ENCODE results near the gene INPP1.

The INPP1 gene

GRCh38 chr2:190412966-190413365, 69.6 kb downstream of the INPP1 start:
- Histone ChIP-seq H3K27me3 (ENCODE audit: control insufficient read depth, insufficient read depth, low read length) (peaks cover 4% of the 10 kb centered on the region), H3K9me3 (replicated peaks; ENCODE audit: low read length) (no peaks in the 10 kb centered on the region), H3K36me3 (ENCODE audit: insufficient read depth, low read length) (no peaks in the 10 kb centered on the region), H3K4me1 (ENCODE audit: control insufficient read depth, insufficient read depth, low read length) (no peaks in the 10 kb centered on the region), H3K4me2 (ENCODE audit: low read length) (no peak overlapping the region), H3K9ac (ENCODE audit: low read depth, low read length) (no peak overlapping the region), H3K4me3 (ENCODE audit: low read length) (no peak overlapping the region)

- no peaks in the 10 kb centered on the region for H3K4me1 ChIP-seq (ENCODE audit: control insufficient read depth, insufficient read depth, low read length)
- no peaks in the 10 kb centered on the region for H3K36me3 ChIP-seq (ENCODE audit: insufficient read depth, low read length)
- H3K4me3 ChIP-seq (ENCODE audit: low read length): no peak overlapping the region
- no peaks in the 10 kb centered on the region for H3K9me3 ChIP-seq (replicated peaks; ENCODE audit: low read length)
- peaks cover 4% of the 10 kb centered on the region for H3K27me3 ChIP-seq (ENCODE audit: control insufficient read depth, insufficient read depth, low read length)
- H3K9ac ChIP-seq (ENCODE audit: low read depth, low read length): no peak overlapping the region
- no peak overlapping the region for H3K4me2 ChIP-seq (ENCODE audit: low read length)
These were observed 70.0 kb downstream of the INPP1 start for GRCh38 chr2:190413421-190413820.

- no peak overlapping the region for H3K4me2 ChIP-seq (ENCODE audit: low read length)
These were observed 71.9 kb downstream of the INPP1 start for GRCh38 chr2:190415251-190415650.

GRCh38 chr2:190415794-190416775, 72.7 kb downstream of the INPP1 start:
- Histone ChIP-seq H3K4me1 (ENCODE audit: control insufficient read depth, insufficient read depth, low read length) (no peaks in the 10 kb centered on the region), H3K9me3 (replicated peaks; ENCODE audit: low read length) (no peaks in the 10 kb centered on the region), H3K4me3 (ENCODE audit: low read length) (no peak overlapping the region), H3K4me2 (ENCODE audit: low read length) (no peak overlapping the region), H3K27me3 (ENCODE audit: control insufficient read depth, insufficient read depth, low read length) (no peaks in the 10 kb centered on the region), H3K9ac (ENCODE audit: low read depth, low read length) (no peak overlapping the region), H3K36me3 (ENCODE audit: insufficient read depth, low read length) (no peaks in the 10 kb centered on the region)

More at GRCh38 chr2:190415251-190415650, 71.9 kb downstream of the INPP1 start:
- H3K4me1 ChIP-seq (ENCODE audit: control insufficient read depth, insufficient read depth, low read length): no peaks in the 10 kb centered on the region
- H3K27me3 ChIP-seq (ENCODE audit: control insufficient read depth, insufficient read depth, low read length): no peaks in the 10 kb centered on the region
- no peaks in the 10 kb centered on the region for H3K36me3 ChIP-seq (ENCODE audit: insufficient read depth, low read length)
- no peak overlapping the region for H3K4me3 ChIP-seq (ENCODE audit: low read length)
- no peak overlapping the region for H3K9ac ChIP-seq (ENCODE audit: low read depth, low read length)
- no peaks in the 10 kb centered on the region for H3K9me3 ChIP-seq (replicated peaks; ENCODE audit: low read length)

- no peaks in the 10 kb centered on the region for H3K9me3 ChIP-seq (replicated peaks; ENCODE audit: low read length)
- no peak overlapping the region for H3K4me2 ChIP-seq (ENCODE audit: low read length)
- H3K4me1 ChIP-seq (ENCODE audit: control insufficient read depth, insufficient read depth, low read length): no peaks in the 10 kb centered on the region
- H3K9ac ChIP-seq (ENCODE audit: low read depth, low read length): no peak overlapping the region
- H3K4me3 ChIP-seq (ENCODE audit: low read length): no peak overlapping the region
- H3K27me3 ChIP-seq (ENCODE audit: control insufficient read depth, insufficient read depth, low read length): no peaks in the 10 kb centered on the region
- H3K36me3 ChIP-seq (ENCODE audit: insufficient read depth, low read length): no peaks in the 10 kb centered on the region
These were observed 73.9 kb downstream of the INPP1 start for GRCh38 chr2:190417045-190417842.

- Histone ChIP-seq H3K4me1 (ENCODE audit: control insufficient read depth, insufficient read depth, low read length) (no peaks in the 10 kb centered on the region), H3K9ac (ENCODE audit: low read depth, low read length) (no peak overlapping the region), H3K27me3 (ENCODE audit: control insufficient read depth, insufficient read depth, low read length) (no peaks in the 10 kb centered on the region), H3K9me3 (replicated peaks; ENCODE audit: low read length) (no peaks in the 10 kb centered on the region), H3K4me2 (ENCODE audit: low read length) (no peak overlapping the region), H3K4me3 (ENCODE audit: low read length) (no peak overlapping the region), H3K36me3 (ENCODE audit: insufficient read depth, low read length) (no peaks in the 10 kb centered on the region)
These were observed 75.3 kb downstream of the INPP1 start for GRCh38 chr2:190418727-190419126.

- Histone ChIP-seq H3K9ac (ENCODE audit: low read depth, low read length) (no peak overlapping the region), H3K36me3 (ENCODE audit: insufficient read depth, low read length) (no peaks in the 10 kb centered on the region), H3K4me1 (ENCODE audit: control insufficient read depth, insufficient read depth, low read length) (no peaks in the 10 kb centered on the region), H3K4me3 (ENCODE audit: low read length) (no peak overlapping the region), H3K4me2 (ENCODE audit: low read length) (no peak overlapping the region), H3K27me3 (ENCODE audit: control insufficient read depth, insufficient read depth, low read length) (no peaks in the 10 kb centered on the region), H3K9me3 (replicated peaks; ENCODE audit: low read length) (no peaks in the 10 kb centered on the region)
These were observed 77.4 kb downstream of the INPP1 start for GRCh38 chr2:190420801-190421200.
